Measurements from ENCODE around the gene COL27A1.

DNA sequence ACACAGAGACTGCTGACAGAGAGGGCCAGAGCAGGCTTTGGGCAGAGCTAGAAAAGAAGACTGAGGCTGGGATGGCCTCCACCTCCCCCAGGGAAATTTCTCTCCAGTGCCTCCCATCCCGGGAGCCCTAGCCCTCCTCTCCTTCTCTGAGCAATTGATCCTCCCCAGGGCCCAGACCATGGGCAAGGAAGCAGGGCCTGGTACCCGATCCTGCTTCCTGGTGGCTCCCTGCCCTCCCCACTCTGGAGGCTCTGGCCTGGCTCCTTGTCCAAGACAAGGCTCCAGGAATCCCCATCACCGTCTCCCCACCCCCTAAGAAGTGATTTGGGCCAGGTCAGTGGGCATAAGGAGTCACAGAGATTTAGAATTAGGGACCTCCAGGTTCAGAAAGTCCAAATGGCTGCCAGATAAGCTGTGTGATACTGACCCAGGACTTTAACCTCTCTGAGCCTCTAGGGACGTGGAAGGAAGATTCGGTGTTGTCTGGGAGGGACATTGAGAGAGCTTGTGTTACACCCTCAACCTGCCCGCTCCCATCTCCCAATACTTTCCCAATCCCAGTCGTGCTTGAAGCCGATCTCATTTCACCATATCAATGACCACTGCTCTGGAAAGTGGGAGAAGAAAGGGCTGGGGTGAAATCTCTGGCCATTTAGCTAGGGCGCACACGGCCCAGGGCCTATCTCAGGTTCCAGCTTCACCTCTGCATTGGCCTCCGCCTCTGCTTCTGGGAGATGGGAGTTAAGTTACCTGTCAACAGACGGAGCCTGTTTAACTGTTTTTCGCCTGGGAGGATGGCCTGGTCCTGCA is 30.5 kb upstream of the COL27A1 start:
- TF ChIP-seq CTCF (IDR thresholded peaks at IDR 0.05) (no peak), POLR2A (IDR thresholded peaks at IDR 0.05) (no peak), POLR2AphosphoS5 (IDR thresholded peaks at IDR 0.05) (no peak)

Measured in prostate gland (tissue), 2 donors.